ENCODE data around the gene PRAC1.

DNA sequence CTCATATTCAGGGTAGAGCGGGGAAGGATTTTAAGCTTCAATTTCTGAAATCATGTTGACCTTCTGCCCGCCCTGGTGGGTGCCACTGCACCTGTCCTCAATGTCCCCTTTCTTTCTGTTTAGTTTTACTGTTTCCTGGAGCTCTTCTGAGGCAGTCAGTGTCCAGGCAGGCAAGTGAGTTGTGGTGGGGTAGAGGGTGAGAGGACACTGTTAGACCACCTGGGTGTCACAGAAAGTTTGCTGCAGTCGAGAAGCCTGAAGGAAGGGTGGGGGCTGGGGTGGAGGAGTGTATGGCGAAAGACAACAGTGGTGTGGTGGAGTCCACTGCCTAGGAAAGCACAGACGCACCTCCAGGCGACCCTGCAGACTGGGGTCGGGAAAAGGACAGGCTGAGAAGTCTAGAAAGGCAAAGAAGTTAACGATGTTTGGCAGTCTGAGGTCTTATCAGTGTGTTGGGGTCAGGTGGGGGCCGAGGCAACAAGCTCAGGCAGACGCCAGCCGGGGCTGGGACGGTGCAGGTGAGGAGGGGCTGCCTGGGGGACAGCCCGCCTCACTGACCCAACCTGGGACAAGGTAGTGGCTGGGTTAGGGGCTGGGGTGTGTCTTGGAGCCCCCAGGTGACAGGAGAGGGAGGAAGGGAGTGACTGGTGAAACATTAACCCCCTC, 29.5 kb upstream of the PRAC1 start:
- TF ChIP-seq CTCF (IDR thresholded peaks at IDR 0.05; ENCODE audit: borderline replicate concordance, extremely low read depth, low read length, poor library complexity, severe bottlenecking) (no peak), EZH2 (IDR thresholded peaks at IDR 0.05; ENCODE audit: borderline replicate concordance, low read depth, low read length, severe bottlenecking) (no peak)
